Stomach (tissue), 4 donors: ENCODE measurements around the gene GALNS.

Experiments used
- EP300 ChIP-seq: sonication (generic); formaldehyde crosslinking; IDR thresholded peaks from one replicate; pipeline ENCODE4 v1.6.1; 2017; ENCODE audit warnings: antibody characterized with exemption
- POLR2A ChIP-seq, 4 donors: fragments of 450-650 bp; IDR thresholded peaks; one replicate each; pipeline ENCODE4 v1.6.1; 2016; ENCODE audit warnings: antibody characterized with exemption in 4 of 4, control low read depth in 2 of 4, mild to moderate bottlenecking in 1 of 4, moderate library complexity in 1 of 4
- POLR2AphosphoS5 ChIP-seq, 3 donors: sonication (generic); formaldehyde crosslinking; IDR thresholded peaks; one replicate each; pipeline ENCODE4 v1.6.1; 2016; ENCODE audit warnings: antibody characterized with exemption in 3 of 3
- TF ChIP-seq, protein P1 (sequence below), 7 experiments: fragments of 450-650 bp in 4 of 7; fragments of 200-600 bp in 3 of 7; sonication (generic) in 3 of 7; IDR thresholded peaks; one replicate each; pipeline ENCODE4 v1.5.1; 2016 to 2019; ENCODE audit warnings: antibody characterized with exemption in 7 of 7, control low read depth in 2 of 7, mild to moderate bottlenecking in 1 of 7

- no peak for TF ChIP-seq POLR2AphosphoS5 (IDR thresholded peaks at IDR 0.05)
- TF ChIP-seq, protein P1, sequence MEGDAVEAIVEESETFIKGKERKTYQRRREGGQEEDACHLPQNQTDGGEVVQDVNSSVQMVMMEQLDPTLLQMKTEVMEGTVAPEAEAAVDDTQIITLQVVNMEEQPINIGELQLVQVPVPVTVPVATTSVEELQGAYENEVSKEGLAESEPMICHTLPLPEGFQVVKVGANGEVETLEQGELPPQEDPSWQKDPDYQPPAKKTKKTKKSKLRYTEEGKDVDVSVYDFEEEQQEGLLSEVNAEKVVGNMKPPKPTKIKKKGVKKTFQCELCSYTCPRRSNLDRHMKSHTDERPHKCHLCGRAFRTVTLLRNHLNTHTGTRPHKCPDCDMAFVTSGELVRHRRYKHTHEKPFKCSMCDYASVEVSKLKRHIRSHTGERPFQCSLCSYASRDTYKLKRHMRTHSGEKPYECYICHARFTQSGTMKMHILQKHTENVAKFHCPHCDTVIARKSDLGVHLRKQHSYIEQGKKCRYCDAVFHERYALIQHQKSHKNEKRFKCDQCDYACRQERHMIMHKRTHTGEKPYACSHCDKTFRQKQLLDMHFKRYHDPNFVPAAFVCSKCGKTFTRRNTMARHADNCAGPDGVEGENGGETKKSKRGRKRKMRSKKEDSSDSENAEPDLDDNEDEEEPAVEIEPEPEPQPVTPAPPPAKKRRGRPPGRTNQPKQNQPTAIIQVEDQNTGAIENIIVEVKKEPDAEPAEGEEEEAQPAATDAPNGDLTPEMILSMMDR (IDR thresholded peaks at IDR 0.05): no peak
- no peak for TF ChIP-seq POLR2A (IDR thresholded peaks at IDR 0.05)
- TF ChIP-seq EP300: no peak
These were observed 9.1 kb downstream of the GALNS start for GRCh38 chr16:88847654-88848053.
